ENCODE measurements around the gene GSN. TPM values are rescaled to one million over a fixed set of nuclear protein-coding genes. Genes with fewer than 3 reads are reported as not detected.

GSN gene
- total RNA-seq, 1 donor from 2014 or later: 2,053 TPM

- no peak for DNase-seq (ENCODE audit: extremely low spot score in 2 of 2)
- Histone ChIP-seq H3K4me1 (peaks cover 97% of the 10 kb centered on the region), H3K27me3 (no peaks in the 10 kb centered on the region), H3K9me3 (no peaks in the 10 kb centered on the region), H3K4me3 (no peak overlapping the region), H3K36me3 (no peaks in the 10 kb centered on the region), H3K27ac (peak overlapping the region; percentile 97)
- TF ChIP-seq, protein P1, sequence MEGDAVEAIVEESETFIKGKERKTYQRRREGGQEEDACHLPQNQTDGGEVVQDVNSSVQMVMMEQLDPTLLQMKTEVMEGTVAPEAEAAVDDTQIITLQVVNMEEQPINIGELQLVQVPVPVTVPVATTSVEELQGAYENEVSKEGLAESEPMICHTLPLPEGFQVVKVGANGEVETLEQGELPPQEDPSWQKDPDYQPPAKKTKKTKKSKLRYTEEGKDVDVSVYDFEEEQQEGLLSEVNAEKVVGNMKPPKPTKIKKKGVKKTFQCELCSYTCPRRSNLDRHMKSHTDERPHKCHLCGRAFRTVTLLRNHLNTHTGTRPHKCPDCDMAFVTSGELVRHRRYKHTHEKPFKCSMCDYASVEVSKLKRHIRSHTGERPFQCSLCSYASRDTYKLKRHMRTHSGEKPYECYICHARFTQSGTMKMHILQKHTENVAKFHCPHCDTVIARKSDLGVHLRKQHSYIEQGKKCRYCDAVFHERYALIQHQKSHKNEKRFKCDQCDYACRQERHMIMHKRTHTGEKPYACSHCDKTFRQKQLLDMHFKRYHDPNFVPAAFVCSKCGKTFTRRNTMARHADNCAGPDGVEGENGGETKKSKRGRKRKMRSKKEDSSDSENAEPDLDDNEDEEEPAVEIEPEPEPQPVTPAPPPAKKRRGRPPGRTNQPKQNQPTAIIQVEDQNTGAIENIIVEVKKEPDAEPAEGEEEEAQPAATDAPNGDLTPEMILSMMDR (IDR thresholded peaks at IDR 0.05): no peak
- TF ChIP-seq POLR2A (IDR thresholded peaks at IDR 0.05) (no peak), POLR2AphosphoS5 (IDR thresholded peaks at IDR 0.05; ENCODE audit: insufficient read depth in 1 of 2, low read depth in 1 of 2) (no peak)
- intact Hi-C loops (cut with DNase I): no loop called here
These were observed 15.1 kb downstream of the GSN start for GRCh38 chr9:121283080-121283398.

- Histone ChIP-seq H3K9me3 (no peaks in the 10 kb centered on the region), H3K4me1 (peaks cover 100% of the 10 kb centered on the region), H3K27me3 (no peaks in the 10 kb centered on the region), H3K4me3 (no peak overlapping the region), H3K36me3 (no peaks in the 10 kb centered on the region), H3K27ac (peak overlapping the region; percentile 97)
- intact Hi-C loops (cut with DNase I): no loop called here
- TF ChIP-seq, protein P1 (IDR thresholded peaks at IDR 0.05): no peak
- TF ChIP-seq POLR2A (IDR thresholded peaks at IDR 0.05) (no peak), POLR2AphosphoS5 (IDR thresholded peaks at IDR 0.05; ENCODE audit: insufficient read depth in 1 of 2, low read depth in 1 of 2) (no peak)
- DNase-seq (ENCODE audit: extremely low spot score in 2 of 2): no peak
These were observed 16.1 kb downstream of the GSN start for GRCh38 chr9:121283856-121284732.

- peak overlapping the region; percentile 97 for H3K27ac ChIP-seq
- H3K9me3 ChIP-seq: no peaks in the 10 kb centered on the region
- intact Hi-C loops (cut with DNase I): no loop called here
- TF ChIP-seq POLR2AphosphoS5 (IDR thresholded peaks at IDR 0.05; ENCODE audit: insufficient read depth in 1 of 2, low read depth in 1 of 2): peak in 1 of 2 donors; percentile 57
- no peak for TF ChIP-seq POLR2A (IDR thresholded peaks at IDR 0.05)
- no peaks in the 10 kb centered on the region for H3K36me3 ChIP-seq
- H3K27me3 ChIP-seq: no peaks in the 10 kb centered on the region
- peak in 1 of 2 donors; percentile 88 for DNase-seq (ENCODE audit: extremely low spot score in 2 of 2)
- H3K4me1 ChIP-seq: peaks cover 100% of the 10 kb centered on the region
- no peak overlapping the region for H3K4me3 ChIP-seq
These were observed 16.9 kb downstream of the GSN start for GRCh38 chr9:121284733-121285451.

- Histone ChIP-seq H3K4me3 (peak overlapping the region; percentile 5 to 23), H3K27ac (peak overlapping the region; percentile 97), H3K36me3 (no peaks in the 10 kb centered on the region), H3K9me3 (no peaks in the 10 kb centered on the region), H3K4me1 (peaks cover 97% of the 10 kb centered on the region), H3K27me3 (no peaks in the 10 kb centered on the region)
- TF ChIP-seq POLR2A (IDR thresholded peaks at IDR 0.05) (no peak), POLR2AphosphoS5 (IDR thresholded peaks at IDR 0.05; ENCODE audit: insufficient read depth in 1 of 2, low read depth in 1 of 2) (peak; percentile 73 to 93)
- intact Hi-C loops (cut with DNase I): no loop called here
- DNase-seq (ENCODE audit: extremely low spot score in 2 of 2): no peak
These were observed 18.1 kb downstream of the GSN start for GRCh38 chr9:121285835-121286687.

GRCh38 chr9:121286688-121286972, 18.7 kb downstream of the GSN start:
- intact Hi-C loops (cut with DNase I): no loop called here
- Histone ChIP-seq H3K27me3 (no peaks in the 10 kb centered on the region), H3K27ac (peak overlapping the region; percentile 97), H3K36me3 (no peaks in the 10 kb centered on the region), H3K9me3 (no peaks in the 10 kb centered on the region), H3K4me1 (peaks cover 92% of the 10 kb centered on the region), H3K4me3 (peak overlapping the region; percentile 5 to 23)
- TF ChIP-seq, protein P1 (IDR thresholded peaks at IDR 0.05): no peak
- TF ChIP-seq POLR2AphosphoS5 (IDR thresholded peaks at IDR 0.05; ENCODE audit: insufficient read depth in 1 of 2, low read depth in 1 of 2) (no peak), POLR2A (IDR thresholded peaks at IDR 0.05) (no peak)
- no peak for DNase-seq (ENCODE audit: extremely low spot score in 2 of 2)

All from vagina (tissue), 2 donors.